HG02981 (cell line): ENCODE data around the gene MGAT3.
A peak's percentile ranks its signal among the peaks of the same experiment; 100 is the strongest.

Experiments used
- ATAC-seq: cut with Tn5 transposase; IDR thresholded peaks from one replicate; pipeline ENCODE4 v1.9.1; 2021; ENCODE audit warnings: mild to moderate bottlenecking, moderate library complexity; ENCODE audit not compliant: unreplicated experiment

MGAT3 gene

GRCh38 chr22:39427751-39428596 lies 28.8 kb upstream of the MGAT3 start:
- ATAC-seq = no peak

GRCh38 chr22:39428597-39429071 lies 28.2 kb upstream of the MGAT3 start:
- ATAC-seq = no peak

GRCh38 chr22:39429186-39429585 lies 27.6 kb upstream of the MGAT3 start:
- ATAC-seq = no peak

GRCh38 chr22:39429916-39430575 lies 26.8 kb upstream of the MGAT3 start:
- ATAC-seq = no peak

- no peak for ATAC-seq
These were observed 26.1 kb upstream of the MGAT3 start for GRCh38 chr22:39430576-39431150.

- ATAC-seq = no peak
These were observed 25.5 kb upstream of the MGAT3 start for GRCh38 chr22:39431216-39431801.

- ATAC-seq = no peak
These were observed 25.0 kb upstream of the MGAT3 start for GRCh38 chr22:39431821-39432251.

GRCh38 chr22:39432361-39432811 lies 24.4 kb upstream of the MGAT3 start:
- no peak for ATAC-seq

GRCh38 chr22:39433476-39434242 lies 23.2 kb upstream of the MGAT3 start:
- ATAC-seq = no peak

GRCh38 chr22:39434243-39434653 lies 22.6 kb upstream of the MGAT3 start:
- ATAC-seq = no peak

- ATAC-seq = no peak
These were observed 22.1 kb upstream of the MGAT3 start for GRCh38 chr22:39434721-39435120.

- no peak for ATAC-seq
These were observed 21.2 kb upstream of the MGAT3 start for GRCh38 chr22:39435616-39436015.

GRCh38 chr22:39437791-39438704 lies 18.8 kb upstream of the MGAT3 start:
- no peak for ATAC-seq

GRCh38 chr22:39439170-39439569 lies 17.6 kb upstream of the MGAT3 start:
- ATAC-seq = no peak

GRCh38 chr22:39443398-39443797 lies 13.4 kb upstream of the MGAT3 start:
- no peak for ATAC-seq

- ATAC-seq = no peak
These were observed 12.5 kb upstream of the MGAT3 start for GRCh38 chr22:39444247-39444800.

GRCh38 chr22:39444937-39445465 lies 11.8 kb upstream of the MGAT3 start:
- no peak for ATAC-seq

GRCh38 chr22:39445678-39446077 lies 11.1 kb upstream of the MGAT3 start:
- ATAC-seq = no peak

- peak; percentile 34 for ATAC-seq
These were observed 10.5 kb upstream of the MGAT3 start for GRCh38 chr22:39446239-39446721.
